Calu3 (cell line): Measurements from ENCODE around the gene CLIC5. TPM values are rescaled to one million over a fixed set of nuclear protein-coding genes. Genes with fewer than 3 reads are reported as not detected.

Experiments used
- BruUV-seq: library from RNA; stranded (reverse); fragments of 400-500 nt; replicated peaks from 2 replicates; lab custom pipeline; 2021; lab: Mats Ljungman, UMichigan
- CTCF ChIA-PET: fragments of 300-600 bp; sonication (Branson Sonifier 250); formaldehyde crosslinking; loops from one replicate; lab custom pipeline; 2022; ENCODE audit warnings: antibody characterized with exemption; lab: Charles Lee
- DNase-seq: peaks from one replicate; pipeline ENCODE4 v3.0.0; 2022
- H3K27ac Mint-ChIP-seq: one replicate; pipeline ENCODE4 v1.8.0; 2022; ENCODE audit warnings: mixed read lengths; ENCODE audit not compliant: unreplicated experiment
- H3K27me3 Mint-ChIP-seq: one replicate; pipeline ENCODE4 v1.8.0; 2022; ENCODE audit warnings: mixed read lengths; ENCODE audit not compliant: unreplicated experiment
- H3K36me3 Mint-ChIP-seq: one replicate; pipeline ENCODE4 v1.8.0; 2022; ENCODE audit warnings: mild to moderate bottlenecking, moderate library complexity, mixed read lengths; ENCODE audit not compliant: insufficient read depth, unreplicated experiment
- H3K4me1 Mint-ChIP-seq: one replicate; pipeline ENCODE4 v1.8.0; 2022; ENCODE audit warnings: mild to moderate bottlenecking, low read depth, mixed read lengths; ENCODE audit not compliant: unreplicated experiment
- H3K4me3 Mint-ChIP-seq: one replicate; pipeline ENCODE4 v1.8.0; 2022; ENCODE audit warnings: mild to moderate bottlenecking, low read depth, moderate library complexity, mixed read lengths; ENCODE audit not compliant: unreplicated experiment
- H3K9me3 Mint-ChIP-seq: one replicate; pipeline ENCODE4 v1.8.0; 2022; ENCODE audit warnings: low read depth, mixed read lengths; ENCODE audit not compliant: unreplicated experiment
- intact Hi-C: fragments of 100-400 bp; cut with micrococcal nuclease; formaldehyde crosslinking; loops from one replicate; pipeline ENCODE4 v1.10.0; 2022; ENCODE audit not compliant: unreplicated experiment
- total RNA-seq: library from RNA; stranded (reverse); gene quantifications from 2 replicates; pipeline ENCODE4 v1.2.3, GENCODE V29; 2022
- TF ChIP-seq, protein P1 (sequence below): fragments of 200-600 bp; IDR thresholded peaks from one replicate; pipeline ENCODE4 v1.8.0; 2022; ENCODE audit warnings: antibody characterized with exemption; ENCODE audit not compliant: unreplicated experiment

The CLIC5 gene
- total RNA-seq, 1 experiment from 2014 or later = 3.3 TPM

DNA sequence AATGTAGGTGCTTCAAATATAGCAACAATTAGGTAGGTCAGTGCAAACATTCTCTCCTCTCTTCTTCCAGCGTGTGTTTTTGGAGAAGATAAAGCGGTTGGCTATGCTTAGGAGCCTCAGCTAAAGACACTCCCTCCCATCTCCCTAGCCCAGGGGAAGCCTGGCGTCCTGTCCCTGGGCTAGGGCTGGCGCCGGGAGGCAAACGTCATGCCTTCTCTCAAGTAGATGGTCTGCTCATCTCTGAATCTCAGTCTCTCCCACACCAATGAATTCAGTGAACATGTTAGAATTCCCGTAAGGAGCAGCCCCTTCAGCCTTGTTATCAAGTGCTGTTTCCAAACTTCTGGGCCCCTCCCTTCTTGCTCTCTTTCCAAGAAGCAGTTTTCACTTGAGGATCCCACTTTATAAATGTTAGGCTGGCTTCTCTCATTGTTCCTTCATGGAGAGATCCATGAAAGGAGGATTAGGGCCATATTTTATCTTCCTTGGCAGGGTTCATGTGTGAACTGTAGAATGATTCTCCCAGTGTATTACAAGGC lies 142.8 kb downstream of the CLIC5 start:
- Mint-ChIP-seq H3K27me3 (peaks cover 60% of the 10 kb centered on the region), H3K9me3 (no peaks in the 10 kb centered on the region), H3K27ac (no peak overlapping the region), H3K36me3 (no peaks in the 10 kb centered on the region), H3K4me3 (no peak overlapping the region), H3K4me1 (no peaks in the 10 kb centered on the region)
- intact Hi-C loops = no loop called here
- CTCF ChIA-PET = no interaction called here
- TF ChIP-seq, protein P1, sequence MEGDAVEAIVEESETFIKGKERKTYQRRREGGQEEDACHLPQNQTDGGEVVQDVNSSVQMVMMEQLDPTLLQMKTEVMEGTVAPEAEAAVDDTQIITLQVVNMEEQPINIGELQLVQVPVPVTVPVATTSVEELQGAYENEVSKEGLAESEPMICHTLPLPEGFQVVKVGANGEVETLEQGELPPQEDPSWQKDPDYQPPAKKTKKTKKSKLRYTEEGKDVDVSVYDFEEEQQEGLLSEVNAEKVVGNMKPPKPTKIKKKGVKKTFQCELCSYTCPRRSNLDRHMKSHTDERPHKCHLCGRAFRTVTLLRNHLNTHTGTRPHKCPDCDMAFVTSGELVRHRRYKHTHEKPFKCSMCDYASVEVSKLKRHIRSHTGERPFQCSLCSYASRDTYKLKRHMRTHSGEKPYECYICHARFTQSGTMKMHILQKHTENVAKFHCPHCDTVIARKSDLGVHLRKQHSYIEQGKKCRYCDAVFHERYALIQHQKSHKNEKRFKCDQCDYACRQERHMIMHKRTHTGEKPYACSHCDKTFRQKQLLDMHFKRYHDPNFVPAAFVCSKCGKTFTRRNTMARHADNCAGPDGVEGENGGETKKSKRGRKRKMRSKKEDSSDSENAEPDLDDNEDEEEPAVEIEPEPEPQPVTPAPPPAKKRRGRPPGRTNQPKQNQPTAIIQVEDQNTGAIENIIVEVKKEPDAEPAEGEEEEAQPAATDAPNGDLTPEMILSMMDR = no peak
- no TSS peak for BruUV-seq
- DNase-seq = no peak

DNA sequence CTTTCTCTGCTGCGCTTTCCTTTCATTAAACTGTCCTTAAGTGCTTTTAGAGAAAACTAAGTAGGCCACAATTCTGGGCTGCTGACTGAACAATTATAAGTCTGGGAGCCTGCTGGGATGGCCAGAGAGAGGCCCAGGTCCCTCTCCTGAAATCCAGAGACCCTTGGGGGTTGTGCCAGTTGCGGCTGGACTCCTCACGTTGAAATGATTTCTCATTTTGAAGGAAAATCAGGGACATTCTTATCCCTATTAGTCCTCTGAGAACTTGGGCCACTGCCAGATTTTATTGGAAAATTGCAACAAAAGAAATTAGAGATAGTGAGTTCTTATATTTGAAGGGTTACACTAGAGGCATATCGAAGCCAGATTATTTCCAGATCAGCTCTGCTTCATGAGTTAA lies 145.1 kb downstream of the CLIC5 start:
- no peak for DNase-seq
- BruUV-seq = no TSS peak
- Mint-ChIP-seq H3K36me3 (no peaks in the 10 kb centered on the region), H3K27me3 (peaks cover 75% of the 10 kb centered on the region), H3K4me1 (no peaks in the 10 kb centered on the region), H3K9me3 (no peaks in the 10 kb centered on the region), H3K27ac (no peak overlapping the region), H3K4me3 (no peak overlapping the region)
- TF ChIP-seq, protein P1 = no peak
- CTCF ChIA-PET = no interaction called here
- intact Hi-C loops = no loop called here

DNA sequence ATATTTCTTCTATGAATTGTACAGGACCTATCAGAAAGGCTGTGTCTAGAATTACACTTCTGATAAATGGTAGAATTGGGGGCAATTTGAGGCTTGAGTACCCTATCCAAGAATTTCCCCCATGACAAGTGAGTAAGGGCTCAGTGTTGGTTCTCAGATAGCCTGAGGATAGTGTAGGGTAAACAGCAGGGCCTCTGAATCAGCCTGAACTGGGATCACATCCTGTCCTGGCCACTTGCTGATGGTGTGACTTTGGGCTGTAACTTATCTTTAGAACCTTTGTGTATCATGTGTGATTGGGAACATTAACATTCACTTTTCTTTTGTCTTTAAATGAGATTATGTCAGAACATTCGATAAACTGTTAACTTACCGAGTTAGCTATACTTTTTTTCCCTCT lies 151.0 kb downstream of the CLIC5 start:
- H3K27ac Mint-ChIP-seq = no peak overlapping the region
- BruUV-seq = no TSS peak
- no peak overlapping the region for H3K4me3 Mint-ChIP-seq
- H3K9me3 Mint-ChIP-seq = no peaks in the 10 kb centered on the region
- TF ChIP-seq, protein P1 = no peak
- H3K27me3 Mint-ChIP-seq = peaks cover 63% of the 10 kb centered on the region
- H3K4me1 Mint-ChIP-seq = no peaks in the 10 kb centered on the region
- intact Hi-C loops = no loop called here
- no peak for DNase-seq
- no peaks in the 10 kb centered on the region for H3K36me3 Mint-ChIP-seq
- CTCF ChIA-PET = no interaction called here

- TF ChIP-seq, protein P1 = no peak
- CTCF ChIA-PET = interaction anchor here (0.7 kb wide), 1 partner anchor 1442 kb away, joined by 3 read pairs; no protein-coding TSS in a partner anchor
- intact Hi-C loops = no loop called here
- Mint-ChIP-seq H3K27me3 (peaks cover 54% of the 10 kb centered on the region), H3K4me1 (no peaks in the 10 kb centered on the region), H3K9me3 (no peaks in the 10 kb centered on the region), H3K36me3 (no peaks in the 10 kb centered on the region), H3K27ac (no peak overlapping the region), H3K4me3 (no peak overlapping the region)
- DNase-seq = no peak
- no TSS peak for BruUV-seq
Observed at GRCh38 chr6:45858691-45859090, 157.0 kb downstream of the CLIC5 start.
